ENCODE results near the gene PARP6.

PARP6 gene

GRCh38 chr15:72272213-72272996, at the start of gene PARP6:
Gene PARP6, minus strand, starts transcription at chr15:72272554. Its CDS starts 5,077 bp downstream, at chr15:72267477.
- H3K27ac Mint-ChIP-seq: peak within 1 kb of the TSS; percentile 85
- peak; percentile 99 for ATAC-seq
- H3K9me3 Mint-ChIP-seq: no peaks in the 10 kb centered on the region
- H3K4me3 Mint-ChIP-seq: peak within 1 kb of the TSS; percentile 91
- no peaks in the 10 kb centered on the region for H3K27me3 Mint-ChIP-seq
- H3K4me1 Mint-ChIP-seq: peaks cover 47% of the 10 kb centered on the region
- peaks cover 14% of the 10 kb centered on the region for H3K36me3 Mint-ChIP-seq

GRCh38 chr15:72319985-72320671, 47.8 kb upstream of the PARP6 start, which contains the start of gene CELF6:
Gene CELF6, minus strand, starts transcription at chr15:72320157. Its CDS starts 283 bp downstream, at chr15:72319874.
- H3K9me3 Mint-ChIP-seq: peaks cover 11% of the 10 kb centered on the region
- no peaks in the 10 kb centered on the region for H3K27me3 Mint-ChIP-seq
- H3K36me3 Mint-ChIP-seq: peaks cover 18% of the 10 kb centered on the region
- H3K27ac Mint-ChIP-seq: peak within 1 kb of the TSS; percentile 69
- peaks cover 20% of the 10 kb centered on the region for H3K4me1 Mint-ChIP-seq
- peak; percentile 85 for ATAC-seq
- H3K4me3 Mint-ChIP-seq: peak within 1 kb of the TSS; percentile 79

GRCh38 chr15:72319360-72319984, 47.1 kb upstream of the PARP6 start:
- peaks cover 6% of the 10 kb centered on the region for H3K9me3 Mint-ChIP-seq
- ATAC-seq: peak; percentile 74
- H3K27ac Mint-ChIP-seq: peak overlapping the region; percentile 7
- peaks cover 20% of the 10 kb centered on the region for H3K4me1 Mint-ChIP-seq
- H3K36me3 Mint-ChIP-seq: peaks cover 12% of the 10 kb centered on the region
- H3K27me3 Mint-ChIP-seq: no peaks in the 10 kb centered on the region
- H3K4me3 Mint-ChIP-seq: peak overlapping the region; percentile 72

- H3K36me3 Mint-ChIP-seq: peaks cover 2% of the 10 kb centered on the region
- no peaks in the 10 kb centered on the region for H3K27me3 Mint-ChIP-seq
- peak overlapping the region; percentile 72 for H3K4me3 Mint-ChIP-seq
- H3K27ac Mint-ChIP-seq: peak overlapping the region; percentile 7
- H3K9me3 Mint-ChIP-seq: no peaks in the 10 kb centered on the region
- peaks cover 20% of the 10 kb centered on the region for H3K4me1 Mint-ChIP-seq
- ATAC-seq: no peak
Measured at GRCh38 chr15:72318408-72318942, 46.1 kb upstream of the PARP6 start.

GRCh38 chr15:72315706-72316370, 43.5 kb upstream of the PARP6 start:
- Mint-ChIP-seq H3K27me3 (no peaks in the 10 kb centered on the region), H3K36me3 (no peaks in the 10 kb centered on the region), H3K9me3 (no peaks in the 10 kb centered on the region), H3K27ac (no peak overlapping the region), H3K4me3 (no peak overlapping the region), H3K4me1 (peaks cover 19% of the 10 kb centered on the region)
- no peak for ATAC-seq

- ATAC-seq: no peak
- Mint-ChIP-seq H3K9me3 (no peaks in the 10 kb centered on the region), H3K36me3 (no peaks in the 10 kb centered on the region), H3K4me1 (peaks cover 6% of the 10 kb centered on the region), H3K4me3 (no peak overlapping the region), H3K27me3 (no peaks in the 10 kb centered on the region), H3K27ac (no peak overlapping the region)
Measured at GRCh38 chr15:72313881-72314280, 41.5 kb upstream of the PARP6 start.

DNA sequence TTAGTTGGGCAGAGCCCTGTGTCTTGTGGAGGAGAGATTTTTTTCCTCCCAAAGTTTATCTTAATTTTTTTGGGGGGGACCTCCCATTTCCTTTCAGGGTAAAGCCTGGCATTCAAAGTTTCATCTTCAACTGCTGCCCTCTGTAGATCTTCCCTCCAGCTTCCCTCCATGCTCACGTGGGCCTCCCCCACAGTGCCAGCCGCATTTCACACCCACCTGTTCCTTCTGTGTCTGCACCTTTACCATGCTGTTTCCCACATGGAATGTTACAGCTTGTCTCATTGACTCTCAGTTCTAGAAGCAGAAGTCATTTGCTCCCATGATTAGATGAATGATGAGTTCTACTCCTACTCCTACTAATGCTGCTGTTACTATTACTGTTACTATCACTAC, 41.1 kb upstream of the PARP6 start:
- Mint-ChIP-seq H3K4me1 (peaks cover 2% of the 10 kb centered on the region), H3K4me3 (no peak overlapping the region), H3K27ac (no peak overlapping the region), H3K9me3 (no peaks in the 10 kb centered on the region), H3K36me3 (no peaks in the 10 kb centered on the region), H3K27me3 (no peaks in the 10 kb centered on the region)
- no peak for ATAC-seq

DNA sequence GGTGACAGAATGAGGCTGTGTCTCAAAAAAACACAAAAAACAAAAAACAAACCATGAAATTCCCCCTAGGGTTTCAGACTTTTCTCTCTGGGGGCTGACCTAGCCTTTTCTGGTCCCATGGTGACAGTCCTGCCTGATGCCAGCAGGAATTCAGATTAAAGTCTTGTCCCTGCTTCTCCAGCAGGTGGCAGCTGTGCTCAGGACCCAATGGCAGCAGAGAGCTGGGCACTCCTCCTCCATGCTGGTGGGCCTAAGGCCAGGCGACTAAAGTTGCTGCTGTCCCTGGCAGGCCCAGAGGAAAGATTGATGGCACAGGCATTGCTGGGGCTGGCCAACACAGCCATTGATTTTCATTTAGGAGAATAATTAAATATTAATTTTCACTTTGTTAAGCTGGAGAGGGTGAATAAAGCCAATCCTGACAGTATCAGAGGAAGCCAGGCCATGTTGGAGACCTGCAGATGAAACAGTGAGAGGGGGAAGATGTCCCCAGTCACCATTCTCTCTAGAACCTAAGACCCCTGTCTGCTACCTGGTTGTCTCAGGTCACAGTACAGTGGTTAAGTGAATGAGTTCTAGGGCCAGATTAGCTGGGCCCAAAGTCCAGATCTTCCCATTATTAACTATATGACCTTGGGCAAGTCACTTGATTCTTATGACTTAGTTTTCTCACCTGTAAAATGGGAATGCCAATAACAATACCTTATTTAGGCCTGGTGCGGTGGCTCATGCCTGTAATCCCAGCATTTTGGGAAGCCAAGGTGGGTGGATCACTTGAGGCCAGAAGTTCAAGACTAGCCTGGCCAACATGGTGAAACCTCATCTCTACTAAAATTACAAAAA, 40.5 kb upstream of the PARP6 start:
- no peaks in the 10 kb centered on the region for H3K27me3 Mint-ChIP-seq
- H3K36me3 Mint-ChIP-seq: no peaks in the 10 kb centered on the region
- peak; percentile 85 for ATAC-seq
- no peak overlapping the region for H3K27ac Mint-ChIP-seq
- H3K4me1 Mint-ChIP-seq: no peaks in the 10 kb centered on the region
- no peak overlapping the region for H3K4me3 Mint-ChIP-seq
- no peaks in the 10 kb centered on the region for H3K9me3 Mint-ChIP-seq

GRCh38 chr15:72307026-72307425, 34.7 kb upstream of the PARP6 start:
- Mint-ChIP-seq H3K4me3 (no peak overlapping the region), H3K27ac (no peak overlapping the region), H3K27me3 (no peaks in the 10 kb centered on the region), H3K9me3 (no peaks in the 10 kb centered on the region), H3K36me3 (peaks cover 8% of the 10 kb centered on the region), H3K4me1 (peaks cover 7% of the 10 kb centered on the region)
- no peak for ATAC-seq

DNA sequence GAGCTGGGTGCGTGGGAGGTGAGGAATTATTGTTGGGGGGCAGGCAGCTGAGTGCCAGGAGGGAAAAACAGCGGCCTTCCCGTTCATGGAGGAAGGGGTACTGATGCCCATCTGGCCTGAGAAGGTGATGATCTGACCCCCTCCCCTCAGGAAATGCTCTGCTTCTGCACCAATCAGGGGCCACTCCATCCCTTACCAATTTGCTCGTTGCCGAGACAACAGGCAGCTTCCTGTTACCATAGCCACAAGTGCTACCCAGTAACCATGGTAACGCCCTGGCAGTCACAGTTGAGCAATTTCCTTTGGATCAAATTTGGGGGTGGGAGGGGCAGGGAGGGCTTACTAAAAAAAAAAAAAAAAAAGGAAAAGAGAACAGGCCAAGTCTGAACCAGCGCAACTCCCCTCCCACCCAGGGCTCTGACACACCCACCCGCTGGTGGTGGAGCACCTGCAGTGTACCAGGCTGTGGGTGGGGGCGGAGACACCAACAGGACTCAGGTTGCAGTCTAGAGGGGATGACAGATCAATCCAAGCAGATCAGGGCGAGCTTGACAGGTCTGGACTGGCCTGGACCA, 33.9 kb upstream of the PARP6 start:
- no peaks in the 10 kb centered on the region for H3K9me3 Mint-ChIP-seq
- peaks cover 8% of the 10 kb centered on the region for H3K36me3 Mint-ChIP-seq
- H3K27ac Mint-ChIP-seq: no peak overlapping the region
- H3K4me3 Mint-ChIP-seq: no peak overlapping the region
- no peak for ATAC-seq
- H3K27me3 Mint-ChIP-seq: no peaks in the 10 kb centered on the region
- peaks cover 7% of the 10 kb centered on the region for H3K4me1 Mint-ChIP-seq

DNA sequence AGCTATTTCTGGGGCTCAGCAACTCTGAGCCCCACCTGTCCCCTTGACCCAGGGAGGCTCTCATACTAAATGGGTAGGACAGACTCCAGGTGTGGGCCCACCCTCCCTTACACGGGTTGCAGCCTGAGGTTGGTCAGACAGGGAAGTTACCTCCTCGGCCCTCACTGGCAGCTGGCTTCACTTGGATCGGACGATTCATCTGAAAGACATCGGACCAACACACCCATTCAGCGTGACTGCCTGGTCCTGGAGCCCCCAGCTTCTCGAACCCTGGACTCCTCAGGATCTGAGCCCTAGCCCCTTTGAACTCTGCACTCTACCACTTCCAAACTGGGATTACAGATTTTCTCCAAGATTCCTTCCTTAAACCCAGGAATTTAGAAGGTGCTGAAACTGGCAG, 32.2 kb upstream of the PARP6 start:
- Mint-ChIP-seq H3K27me3 (no peaks in the 10 kb centered on the region), H3K27ac (no peak overlapping the region), H3K4me1 (peaks cover 7% of the 10 kb centered on the region), H3K9me3 (no peaks in the 10 kb centered on the region), H3K4me3 (no peak overlapping the region), H3K36me3 (peaks cover 8% of the 10 kb centered on the region)
- ATAC-seq: no peak

GRCh38 chr15:72302955-72303354, 30.6 kb upstream of the PARP6 start:
- Mint-ChIP-seq H3K4me3 (no peak overlapping the region), H3K36me3 (peaks cover 8% of the 10 kb centered on the region), H3K27me3 (no peaks in the 10 kb centered on the region), H3K9me3 (no peaks in the 10 kb centered on the region), H3K27ac (no peak overlapping the region), H3K4me1 (peaks cover 7% of the 10 kb centered on the region)
- no peak for ATAC-seq

- H3K27ac Mint-ChIP-seq: no peak overlapping the region
- H3K4me1 Mint-ChIP-seq: no peaks in the 10 kb centered on the region
- H3K9me3 Mint-ChIP-seq: no peaks in the 10 kb centered on the region
- H3K36me3 Mint-ChIP-seq: peaks cover 14% of the 10 kb centered on the region
- ATAC-seq: peak; percentile 61
- no peak overlapping the region for H3K4me3 Mint-ChIP-seq
- H3K27me3 Mint-ChIP-seq: no peaks in the 10 kb centered on the region
Measured at GRCh38 chr15:72289597-72290325, 17.4 kb upstream of the PARP6 start.
